T1000 (cell line): ENCODE results near the gene NF2.

Experiments used
- DNase-seq: peaks from one replicate; lab custom pipeline; 2025; ENCODE audit warnings: mixed read lengths; lab: John Stamatoyannopoulos, UW

Gene NF2

GRCh38 chr22:29720811-29721323 is 117.4 kb downstream of the NF2 start:
- no peak for DNase-seq

GRCh38 chr22:29722151-29722550 is 118.7 kb downstream of the NF2 start:
- DNase-seq, result no peak

- DNase-seq, result no peak
Measured at GRCh38 chr22:29722587-29722986, 119.2 kb downstream of the NF2 start.

- DNase-seq, result no peak
Measured at GRCh38 chr22:29723766-29724165, 120.3 kb downstream of the NF2 start.

GRCh38 chr22:29724843-29725242 is 121.4 kb downstream of the NF2 start:
- no peak for DNase-seq

GRCh38 chr22:29726106-29726505 is 122.7 kb downstream of the NF2 start:
- no peak for DNase-seq

GRCh38 chr22:29726512-29727130 is 123.2 kb downstream of the NF2 start:
- no peak for DNase-seq

GRCh38 chr22:29727131-29727523 is 123.7 kb downstream of the NF2 start:
- DNase-seq, result no peak

GRCh38 chr22:29729161-29729560 is 125.7 kb downstream of the NF2 start:
- no peak for DNase-seq

- DNase-seq, result no peak
Measured at GRCh38 chr22:29731058-29731850, 127.8 kb downstream of the NF2 start.

GRCh38 chr22:29732883-29733282 is 129.4 kb downstream of the NF2 start:
- no peak for DNase-seq

GRCh38 chr22:29733362-29734201 is 130.1 kb downstream of the NF2 start:
- DNase-seq, result no peak

GRCh38 chr22:29734406-29734805 is 131.0 kb downstream of the NF2 start:
- no peak for DNase-seq

GRCh38 chr22:29734838-29735237 is 131.4 kb downstream of the NF2 start:
- no peak for DNase-seq

- no peak for DNase-seq
Measured at GRCh38 chr22:29735416-29735815, 132.0 kb downstream of the NF2 start.

- no peak for DNase-seq
Measured at GRCh38 chr22:29737251-29738117, 134.1 kb downstream of the NF2 start.

GRCh38 chr22:29738118-29738815 is 134.8 kb downstream of the NF2 start:
- no peak for DNase-seq

GRCh38 chr22:29739346-29739875 is 136.0 kb downstream of the NF2 start:
- no peak for DNase-seq

GRCh38 chr22:29740216-29740615 is 136.8 kb downstream of the NF2 start:
- DNase-seq, result no peak

GRCh38 chr22:29741926-29742325 is 138.5 kb downstream of the NF2 start:
- no peak for DNase-seq

- DNase-seq, result no peak
Measured at GRCh38 chr22:29742326-29742725, 138.9 kb downstream of the NF2 start.
